Head of caudate nucleus (tissue), 42 donors: Measurements from ENCODE around the gene FEZF2.

Experiments used
- DNase-seq, 42 donors: peaks; one replicate each; pipeline versions ENCODE4 v3.0.0 to v3.0.0-alpha.2; 2020 to 2021; ENCODE audit warnings: mixed read lengths in 7 of 42
- intact Hi-C: fragments of 100-400 bp; cut with DNase I; formaldehyde crosslinking; loops from one replicate; pipeline ENCODE4 v1.15.0; 2022

Gene FEZF2

DNA sequence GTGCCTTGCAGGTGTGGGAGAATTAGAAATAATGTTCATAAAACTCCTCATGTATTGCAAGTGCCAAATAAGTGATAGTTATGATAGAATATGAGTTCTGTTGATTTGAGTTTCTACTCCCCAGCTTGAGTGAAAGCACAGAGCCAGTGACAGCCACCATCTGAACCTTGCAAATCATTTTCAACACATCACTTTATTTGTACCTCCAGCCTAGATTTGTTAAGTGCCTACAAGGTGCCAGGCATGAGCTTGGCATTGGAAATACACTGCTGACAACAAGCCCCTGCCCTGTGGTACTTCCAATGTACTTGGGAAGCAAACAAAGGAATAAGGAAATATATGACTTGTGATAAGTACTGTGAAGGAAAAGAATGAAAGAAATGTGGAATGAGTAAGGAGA lies 17.0 kb downstream of the FEZF2 start:
- intact Hi-C loops, result no loop called here
- no peak for DNase-seq

GRCh38 chr3:62355703-62356102 lies 17.6 kb downstream of the FEZF2 start:
- DNase-seq, result no peak
- intact Hi-C loops, result no loop called here

DNA sequence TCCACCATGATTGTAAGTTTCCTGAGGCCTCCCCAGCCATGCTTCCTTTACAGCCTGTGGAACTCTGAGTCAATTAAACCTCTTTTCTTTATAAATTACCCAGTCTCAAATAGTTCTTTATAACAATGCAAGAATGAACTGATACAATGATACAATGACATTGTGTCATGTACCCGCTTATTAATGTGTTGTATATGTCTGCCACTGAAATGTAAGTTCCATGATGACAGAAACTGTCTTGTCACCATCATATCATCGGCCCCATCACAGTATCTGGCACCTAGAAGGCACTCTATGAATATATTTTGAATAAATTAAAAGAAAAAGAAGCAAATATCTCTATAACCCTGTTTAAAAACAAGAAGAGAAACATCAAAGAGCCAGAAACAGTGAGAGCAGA lies 29.6 kb downstream of the FEZF2 start:
- intact Hi-C loops, result no loop called here

DNA sequence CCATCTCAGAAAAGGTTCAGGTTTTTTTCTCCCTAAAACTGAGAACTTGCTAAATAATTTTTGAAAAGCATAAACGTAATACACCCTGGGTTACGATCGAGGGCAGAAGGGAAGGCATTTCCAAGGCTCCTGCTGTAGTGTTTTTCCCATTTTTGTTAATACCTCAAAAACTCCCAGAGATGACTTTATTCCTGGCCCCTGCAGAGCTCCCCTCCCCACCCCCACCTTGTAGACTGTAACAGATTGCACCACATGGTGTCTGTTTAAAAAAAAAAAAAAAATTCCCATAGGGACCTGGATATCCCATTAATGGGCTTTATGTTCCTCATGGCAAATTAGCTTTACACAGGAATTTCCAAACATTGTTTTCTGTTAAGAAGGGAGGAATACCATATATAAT lies 38.2 kb downstream of the FEZF2 start:
- DNase-seq, result no peak
- intact Hi-C loops, result loop anchor here (10.0 kb wide), 1 partner anchor 220 kb away; no protein-coding TSS in a partner anchor

More for the DNA sequence above, 29.6 kb downstream of the FEZF2 start:
- DNase-seq, result no peak

DNA sequence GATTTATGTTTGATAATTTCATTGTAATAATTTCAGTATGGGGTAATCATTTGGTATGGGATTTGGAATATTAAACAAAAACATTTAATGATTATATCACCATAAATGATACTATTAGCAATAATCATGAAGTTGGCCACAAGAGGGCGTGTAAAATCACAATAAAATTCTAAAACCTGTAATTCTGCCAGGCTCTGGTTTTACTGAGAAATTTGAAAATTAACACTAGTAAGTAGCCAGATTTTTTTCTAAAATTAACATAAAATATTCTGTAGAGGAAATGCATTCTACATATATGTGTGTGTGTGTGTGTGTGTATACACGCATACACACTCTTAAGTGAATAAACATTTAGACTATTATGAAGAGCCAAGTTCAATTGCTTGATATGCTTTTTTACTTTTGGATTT lies 40.5 kb downstream of the FEZF2 start:
- peak in 13 of 42 donors; percentile 8 to 60 (median 24) for DNase-seq
- intact Hi-C loops, result loop anchor here (10.0 kb wide), 1 partner anchor 222 kb away; no protein-coding TSS in a partner anchor

GRCh38 chr3:62332017-62332416 lies 41.3 kb downstream of the FEZF2 start:
- DNase-seq, result no peak
- intact Hi-C loops, result loop anchor here (10.0 kb wide), 1 partner anchor 223 kb away; no protein-coding TSS in a partner anchor

DNA sequence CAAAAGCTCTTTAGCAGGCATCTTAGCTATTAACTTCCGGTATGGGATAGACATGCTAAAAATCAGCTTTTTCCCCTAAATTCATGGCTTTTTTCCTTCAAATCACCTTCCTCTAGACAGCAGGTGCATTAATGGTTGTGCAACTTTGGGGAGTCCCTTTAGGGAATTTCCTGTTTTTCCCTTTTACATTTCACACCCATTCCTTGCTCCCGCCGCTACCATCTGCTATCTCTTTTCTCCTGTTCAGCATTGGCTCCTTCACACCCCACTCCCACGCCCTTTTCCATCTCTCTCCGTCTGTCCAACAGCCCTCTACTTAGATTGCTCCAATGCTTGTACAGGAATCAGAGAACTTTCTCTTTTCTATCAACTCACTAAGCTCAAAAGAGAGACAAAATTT lies 43.4 kb downstream of the FEZF2 start:
- no peak for DNase-seq
- intact Hi-C loops, result loop anchor here (10.0 kb wide), 1 partner anchor 225 kb away; no protein-coding TSS in a partner anchor

- no peak for DNase-seq
- intact Hi-C loops, result no loop called here
These were observed 47.5 kb downstream of the FEZF2 start for GRCh38 chr3:62325896-62326295.

- no peak for DNase-seq
- intact Hi-C loops, result no loop called here
These were observed 50.1 kb downstream of the FEZF2 start for GRCh38 chr3:62323241-62323640.
